Measurements from ENCODE around the gene TBC1D10B. TPM values are rescaled to one million over a fixed set of nuclear protein-coding genes. Genes with fewer than 3 reads are reported as not detected.

Gene TBC1D10B
- total and polyA plus RNA-seq, 9 of the 15 experiments (the other 6 are each of a cell fraction or from before 2014, with no cell fraction given) = 2.2 to 55.4 (median 17.5) TPM

GRCh38 chr16:30395992-30396585 is 25.8 kb upstream of the TBC1D10B start (continued):
- TF ChIP-seq LCOR (CRISPR knock-in tag; IDR thresholded peaks at IDR 0.05) = peak; percentile 57; the same call in 1 of the 2 replicates
- TF ChIP-seq ZNF140 (CRISPR knock-in tag; IDR thresholded peaks at IDR 0.05) = no peak
- TF ChIP-seq HDAC1 (IDR thresholded peaks at IDR 0.05) = peak in 1 of 2 experiments; percentile 5; a peak in 1 of 4 replicates
- TF ChIP-seq ZC3H4 (CRISPR knock-in tag; IDR thresholded peaks at IDR 0.05; ENCODE audit: borderline replicate concordance) = 0 out of 2 replicates have a peak, but pooled peaks have one; percentile 25
- TF ChIP-seq DPF2 (IDR thresholded peaks at IDR 0.05) = 0 out of 2 replicates have a peak, but pooled peaks have one; percentile 38
- TF ChIP-seq JUND (IDR thresholded peaks at IDR 0.05; ENCODE audit: borderline replicate concordance, low read depth, low read length) = no peak
- 0 out of 3 replicates have a peak, but pooled peaks have one; percentile 16 for TF ChIP-seq JUND (tag; IDR thresholded peaks at IDR 0.05; ENCODE audit: borderline replicate concordance, low read depth, low read length)
- peak; percentile 9; the same call in 1 of the 2 replicates for TF ChIP-seq ZEB2 (IDR thresholded peaks at IDR 0.05)
- no peak for TF ChIP-seq ZNF3 (CRISPR knock-in tag; IDR thresholded peaks at IDR 0.05)
- no peak for TF ChIP-seq ELK1 (CRISPR knock-in tag; IDR thresholded peaks at IDR 0.05)
- peak; percentile 15; the same call in 1 of the 2 replicates for TF ChIP-seq SOX6 (IDR thresholded peaks at IDR 0.05)
- no peak for TF ChIP-seq CREB1 (IDR thresholded peaks at IDR 0.05)
- peak; percentile 33; the same call in 1 of the 2 replicates for TF ChIP-seq CREB1 (CRISPR knock-in tag; IDR thresholded peaks at IDR 0.05)
- TF ChIP-seq GABPB1 (CRISPR knock-in tag; IDR thresholded peaks at IDR 0.05) = peak; percentile 34; the same call in 1 of the 2 replicates
- TF ChIP-seq NCOA6 (IDR thresholded peaks at IDR 0.05) = no peak
- 0 out of 4 replicates have a peak, but pooled peaks of 1 of the 2 experiments have one; percentile 15 for TF ChIP-seq MNT (conservative IDR thresholded peaks at IDR 0.05)
- no peak for TF ChIP-seq SIX5 (IDR thresholded peaks at IDR 0.05; ENCODE audit: borderline replicate concordance in 1 of 2, insufficient read depth in 1 of 2, low read depth in 1 of 2, low read length in 2 of 2)
- peak; percentile 20 for TF ChIP-seq TBP (optimal IDR thresholded peaks at IDR 0.05; ENCODE audit: low read depth, low read length)

Measured in K562 (cell line).